WI38 (cell line): ENCODE measurements around the gene BNIP5.

ENCODE experiments used
- H3K4me3 ChIP-seq: 2 replicates; pipeline ENCODE4 v1.5.1; 2011; ENCODE audit warnings: low read depth, mild to moderate bottlenecking, control low read depth, low read length
- TF ChIP-seq, protein P1 (sequence below): IDR thresholded peaks from 2 replicates; pipeline ENCODE4 v1.5.1; 2012; ENCODE audit warnings: low read depth, mild to moderate bottlenecking, control low read depth, low read length

Gene BNIP5

DNA sequence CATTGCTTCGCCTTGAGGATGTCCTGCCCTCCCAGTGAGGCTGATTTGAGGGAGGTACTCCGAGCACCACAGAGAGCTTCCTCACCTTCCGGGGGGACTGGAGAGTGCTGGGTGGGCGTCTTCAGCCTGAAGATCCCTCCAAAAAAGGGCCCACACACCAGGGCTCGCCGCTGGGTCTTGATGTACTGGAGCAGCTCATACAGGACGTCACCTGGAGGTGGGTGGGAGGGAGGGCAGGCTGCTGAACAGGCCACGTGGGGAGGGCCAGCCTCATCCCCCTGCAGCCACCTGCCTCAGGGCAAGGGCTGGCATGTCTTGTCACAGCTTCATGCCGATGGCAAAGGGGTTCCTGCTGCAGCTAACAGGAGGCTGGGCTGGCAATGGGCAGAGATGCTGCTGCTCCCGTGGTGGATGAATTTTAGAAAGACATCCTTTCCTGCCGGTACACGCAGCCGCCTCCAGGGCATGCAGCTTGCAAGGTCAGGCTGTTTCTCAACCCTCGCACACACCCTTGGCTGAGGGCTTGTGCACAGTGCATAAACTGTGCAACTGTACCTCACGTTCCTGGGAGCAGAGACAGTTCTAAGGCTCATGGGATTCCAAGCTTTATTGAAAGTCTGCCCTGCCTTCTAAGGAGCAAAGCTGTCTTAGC is 36.8 kb upstream of the BNIP5 start:
- TF ChIP-seq, protein P1, sequence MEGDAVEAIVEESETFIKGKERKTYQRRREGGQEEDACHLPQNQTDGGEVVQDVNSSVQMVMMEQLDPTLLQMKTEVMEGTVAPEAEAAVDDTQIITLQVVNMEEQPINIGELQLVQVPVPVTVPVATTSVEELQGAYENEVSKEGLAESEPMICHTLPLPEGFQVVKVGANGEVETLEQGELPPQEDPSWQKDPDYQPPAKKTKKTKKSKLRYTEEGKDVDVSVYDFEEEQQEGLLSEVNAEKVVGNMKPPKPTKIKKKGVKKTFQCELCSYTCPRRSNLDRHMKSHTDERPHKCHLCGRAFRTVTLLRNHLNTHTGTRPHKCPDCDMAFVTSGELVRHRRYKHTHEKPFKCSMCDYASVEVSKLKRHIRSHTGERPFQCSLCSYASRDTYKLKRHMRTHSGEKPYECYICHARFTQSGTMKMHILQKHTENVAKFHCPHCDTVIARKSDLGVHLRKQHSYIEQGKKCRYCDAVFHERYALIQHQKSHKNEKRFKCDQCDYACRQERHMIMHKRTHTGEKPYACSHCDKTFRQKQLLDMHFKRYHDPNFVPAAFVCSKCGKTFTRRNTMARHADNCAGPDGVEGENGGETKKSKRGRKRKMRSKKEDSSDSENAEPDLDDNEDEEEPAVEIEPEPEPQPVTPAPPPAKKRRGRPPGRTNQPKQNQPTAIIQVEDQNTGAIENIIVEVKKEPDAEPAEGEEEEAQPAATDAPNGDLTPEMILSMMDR: no peak
- H3K4me3 ChIP-seq: no peak overlapping the region

DNA sequence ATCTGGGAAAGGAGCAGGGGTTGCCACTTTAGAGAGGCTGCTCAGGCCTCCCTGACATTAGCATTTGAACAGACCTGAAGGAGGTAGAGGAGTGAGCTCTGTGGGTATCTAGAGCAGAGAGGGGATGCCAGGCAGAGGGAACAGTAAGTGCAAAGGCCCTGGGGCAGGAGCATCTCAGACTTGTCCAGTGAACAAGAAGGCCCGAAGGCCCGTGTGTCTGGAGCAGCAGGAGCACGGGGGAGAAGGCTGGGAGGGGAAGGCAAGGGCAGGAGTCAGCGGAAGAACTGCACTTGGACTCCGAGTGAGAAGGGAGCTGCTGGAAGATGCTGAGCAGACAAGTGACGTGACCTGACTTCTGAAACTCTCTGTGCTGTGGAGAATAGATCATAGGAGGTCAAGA is 35.4 kb upstream of the BNIP5 start:
- TF ChIP-seq, protein P1: no peak

DNA sequence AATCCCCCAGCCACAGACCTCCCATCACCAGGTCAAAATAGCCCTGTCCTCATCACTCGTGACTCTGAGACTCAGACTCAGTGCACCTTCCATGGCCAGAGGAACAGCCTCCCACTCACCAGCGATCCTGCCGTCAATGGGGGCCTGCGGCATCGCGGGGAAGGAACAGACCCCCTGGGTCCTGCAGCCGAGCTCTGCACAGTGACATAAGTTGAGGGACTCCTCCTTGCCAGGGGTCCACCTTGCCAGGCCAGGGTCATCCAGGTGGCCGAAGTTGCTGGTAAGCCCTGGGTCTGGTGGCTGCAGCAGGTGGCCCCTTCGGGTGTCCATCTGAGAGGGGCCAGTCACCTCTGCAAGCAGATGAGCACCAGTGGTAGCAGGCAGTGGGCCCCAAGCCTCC is 34.5 kb upstream of the BNIP5 start:
- no peak overlapping the region for H3K4me3 ChIP-seq
- TF ChIP-seq, protein P1: no peak

More for the DNA sequence above, 35.4 kb upstream of the BNIP5 start:
- no peak overlapping the region for H3K4me3 ChIP-seq

DNA sequence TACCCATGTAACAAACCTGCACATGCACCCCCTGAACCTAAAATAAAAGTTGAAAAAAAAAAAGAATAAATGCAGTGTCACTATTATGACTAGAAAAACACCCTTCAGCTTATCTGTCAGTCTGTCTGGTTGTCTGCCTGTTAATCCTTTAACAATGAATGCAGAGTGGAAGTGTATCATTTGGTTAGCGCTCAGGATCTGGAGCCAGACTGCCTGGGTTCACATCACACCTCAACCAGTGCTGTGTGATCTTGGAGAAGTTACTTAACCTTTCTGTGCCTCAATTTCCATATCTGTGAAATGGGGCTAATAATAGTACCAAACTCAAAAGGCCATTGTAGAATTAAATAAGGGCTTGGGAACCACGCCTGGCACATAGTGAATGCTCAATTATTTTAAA is 34.0 kb upstream of the BNIP5 start:
- TF ChIP-seq, protein P1: no peak

DNA sequence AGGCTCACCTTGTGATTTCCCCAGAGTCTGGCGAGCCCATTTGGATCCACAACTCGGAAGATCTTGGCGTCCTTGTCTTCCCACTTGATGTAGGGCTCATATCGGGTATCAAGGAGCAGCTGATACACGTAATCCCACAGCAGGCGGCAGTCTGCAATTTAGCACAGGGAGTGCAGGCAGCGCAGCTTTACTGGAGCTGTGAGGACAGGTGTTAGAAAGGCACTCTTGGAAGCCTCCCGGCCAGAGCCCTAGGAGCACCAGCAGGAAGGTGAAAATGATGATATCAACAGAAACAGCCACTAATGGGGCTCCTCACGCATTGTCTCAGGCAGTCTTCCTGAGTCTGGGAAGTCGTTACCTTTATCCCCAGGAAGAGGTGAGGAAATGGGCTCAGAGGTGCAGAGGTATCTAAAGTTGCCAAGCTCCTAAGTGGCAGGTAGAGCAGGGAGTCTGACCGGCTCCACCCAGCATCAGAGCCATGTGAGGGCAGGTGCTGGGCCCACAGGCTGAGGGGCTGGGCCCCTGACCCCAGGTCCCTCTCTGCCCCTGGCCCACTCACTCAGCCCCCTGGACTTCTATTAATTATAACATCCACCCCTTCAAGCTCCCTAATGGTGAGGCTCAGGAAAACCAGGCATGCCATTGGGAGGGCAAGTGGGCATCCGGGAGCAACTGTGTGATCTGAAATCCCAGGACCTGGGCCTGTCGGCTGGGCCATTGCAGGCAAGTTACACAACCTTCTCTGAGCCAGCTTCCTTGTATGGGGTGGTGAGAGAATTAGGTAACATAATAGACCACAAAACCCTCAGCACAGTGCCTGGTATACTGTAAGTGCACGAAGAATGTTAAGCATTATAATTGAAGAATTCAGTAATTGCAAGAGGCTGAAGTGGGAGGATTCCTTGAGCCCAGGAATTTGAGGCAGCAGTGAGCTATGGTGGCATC is 32.5 kb upstream of the BNIP5 start:
- TF ChIP-seq, protein P1: no peak
- no peak overlapping the region for H3K4me3 ChIP-seq

More for the DNA sequence above, 34.0 kb upstream of the BNIP5 start:
- H3K4me3 ChIP-seq: no peak overlapping the region

DNA sequence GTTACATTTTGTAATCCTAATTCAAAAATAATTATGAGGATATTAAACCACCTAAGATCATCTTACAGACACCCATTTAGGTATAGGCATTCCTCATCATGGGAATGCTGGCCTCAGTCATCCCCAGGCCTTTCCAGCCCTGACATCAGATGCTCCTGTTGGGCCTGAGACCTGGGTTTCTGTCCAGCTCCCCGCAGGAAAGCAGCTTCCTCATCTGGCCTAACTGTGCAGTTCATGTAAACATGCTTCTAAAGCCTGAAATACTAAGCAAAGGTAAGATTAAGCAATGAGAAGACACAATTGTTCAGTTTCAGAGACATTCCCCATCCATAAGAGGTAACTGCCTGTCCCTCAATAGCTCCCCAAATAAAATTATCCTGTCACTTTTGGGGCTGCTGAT is 31.7 kb upstream of the BNIP5 start:
- TF ChIP-seq, protein P1: no peak

DNA sequence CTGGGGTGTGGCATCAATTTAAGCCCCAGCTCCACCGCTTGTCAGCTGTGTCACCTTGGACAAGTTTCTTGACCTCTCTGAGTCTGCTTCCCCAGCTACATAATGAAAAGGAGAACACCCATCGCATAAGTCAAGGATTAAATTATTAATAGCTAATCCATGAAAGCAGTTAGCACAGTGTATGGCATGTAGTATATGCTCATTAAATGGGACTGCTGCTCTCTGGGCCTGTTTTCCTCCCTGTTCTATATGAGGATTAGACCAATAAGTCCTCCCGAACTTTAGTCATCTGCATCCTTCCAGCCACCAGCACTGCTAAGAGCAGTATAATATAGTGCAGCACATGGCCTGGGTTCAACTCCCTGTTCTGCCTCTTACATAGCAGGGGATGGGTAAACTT is 31.1 kb upstream of the BNIP5 start:
- TF ChIP-seq, protein P1: no peak

More for the DNA sequence above, 31.7 kb upstream of the BNIP5 start:
- no peak overlapping the region for H3K4me3 ChIP-seq

More for the DNA sequence above, 31.1 kb upstream of the BNIP5 start:
- no peak overlapping the region for H3K4me3 ChIP-seq
